Measurements from ENCODE around the gene UTRN. TPM values are rescaled to one million over a fixed set of nuclear protein-coding genes. Genes with fewer than 3 reads are reported as not detected.

The UTRN gene
- polyA plus RNA-seq, 3 donors = 21.8 to 39.9 (median 38.5) TPM

- H3K27ac ChIP-seq (ENCODE audit: low read depth, low read length) = no peak overlapping the region
- WGBS, 3 donors = 82 to 99% (median 97%) methylated on average over 4 of the region's 4 CpGs
Measured at GRCh38 chr6:144304223-144304848, 19.2 kb downstream of the UTRN start.

- no peak overlapping the region for H3K27ac ChIP-seq (ENCODE audit: low read depth, low read length)
- 22 to 83% (median 71%) methylated on average over 1 of the region's 1 CpG for WGBS, 3 donors
Measured at GRCh38 chr6:144305567-144305966, 20.4 kb downstream of the UTRN start.

- H3K27ac ChIP-seq (ENCODE audit: low read depth, low read length) = no peak overlapping the region
- 50 to 69% (median 69%) methylated on average over 3 of the region's 3 CpGs for WGBS, 3 donors
Measured at GRCh38 chr6:144305985-144306384, 20.9 kb downstream of the UTRN start.

GRCh38 chr6:144307880-144308279 lies 22.7 kb downstream of the UTRN start:
- WGBS, 3 donors = 65 to 80% (median 70%) methylated on average over 3 of the region's 3 CpGs
- no peak overlapping the region for H3K27ac ChIP-seq (ENCODE audit: low read depth, low read length)

GRCh38 chr6:144310765-144311164 lies 25.6 kb downstream of the UTRN start:
- WGBS, 3 donors = 49 to 88% (median 83%) methylated on average over 5 of the region's 5 CpGs

GRCh38 chr6:144311361-144311760 lies 26.2 kb downstream of the UTRN start:
- no peak overlapping the region for H3K27ac ChIP-seq (ENCODE audit: low read depth, low read length)
- WGBS, 3 donors = 60 to 90% (median 88%) methylated on average over 2 of the region's 2 CpGs

More at GRCh38 chr6:144310765-144311164, 25.6 kb downstream of the UTRN start:
- H3K27ac ChIP-seq (ENCODE audit: low read depth, low read length) = no peak overlapping the region

GRCh38 chr6:144314003-144314485 lies 28.9 kb downstream of the UTRN start:
- WGBS, 3 donors = 36 to 48% (median 46%) methylated on average over 5 of the region's 5 CpGs
- no peak overlapping the region for H3K27ac ChIP-seq (ENCODE audit: low read depth, low read length)

- 25 to 59% (median 50%) methylated on average over 1 of the region's 1 CpG for WGBS, 3 donors
- H3K27ac ChIP-seq (ENCODE audit: low read depth, low read length) = no peak overlapping the region
Measured at GRCh38 chr6:144314562-144314961, 29.4 kb downstream of the UTRN start.

- peak overlapping the region; percentile 40 for H3K27ac ChIP-seq (ENCODE audit: low read depth, low read length)
- 33 to 75% (median 73%) methylated on average over 16 of the region's 16 CpGs for WGBS, 3 donors
Measured at GRCh38 chr6:144315226-144315980, 30.3 kb downstream of the UTRN start.

GRCh38 chr6:144315981-144316861 lies 31.1 kb downstream of the UTRN start:
- peak overlapping the region; percentile 40 for H3K27ac ChIP-seq (ENCODE audit: low read depth, low read length)
- 71 to 94% (median 90%) methylated on average over 6 of the region's 6 CpGs for whole genome bisulfite sequencing, 3 donors

- no peak overlapping the region for H3K27ac ChIP-seq (ENCODE audit: low read depth, low read length)
Measured at GRCh38 chr6:144316862-144317195, 31.7 kb downstream of the UTRN start.

GRCh38 chr6:144317736-144318135 lies 32.6 kb downstream of the UTRN start:
- 44 to 53% (median 52%) methylated on average over 2 of the region's 2 CpGs for whole genome bisulfite sequencing, 3 donors
- no peak overlapping the region for H3K27ac ChIP-seq (ENCODE audit: low read depth, low read length)

GRCh38 chr6:144319211-144319610 lies 34.1 kb downstream of the UTRN start:
- H3K27ac ChIP-seq (ENCODE audit: low read depth, low read length) = no peak overlapping the region
- WGBS, 3 donors = 46 to 74% (median 56%) methylated on average over 4 of the region's 4 CpGs

GRCh38 chr6:144320741-144321140 lies 35.6 kb downstream of the UTRN start:
- 55 to 60% (median 59%) methylated on average over 5 of the region's 5 CpGs for WGBS, 3 donors
- H3K27ac ChIP-seq (ENCODE audit: low read depth, low read length) = no peak overlapping the region

GRCh38 chr6:144321839-144322591 lies 36.9 kb downstream of the UTRN start:
- 92 to 97% (median 95%) methylated on average over 12 of the region's 12 CpGs for WGBS, 3 donors
- H3K27ac ChIP-seq (ENCODE audit: low read depth, low read length) = no peak overlapping the region

- no peak overlapping the region for H3K27ac ChIP-seq (ENCODE audit: low read depth, low read length)
- WGBS, 3 donors = 95 to 100% (median 99%) methylated on average over 1 of the region's 1 CpG
Measured at GRCh38 chr6:144325232-144325631, 40.1 kb downstream of the UTRN start.

GRCh38 chr6:144326393-144326792 lies 41.3 kb downstream of the UTRN start:
- 75 to 94% (median 79%) methylated on average over 4 of the region's 4 CpGs for WGBS, 3 donors
- H3K27ac ChIP-seq (ENCODE audit: low read depth, low read length) = no peak overlapping the region

GRCh38 chr6:144327081-144327480 lies 41.9 kb downstream of the UTRN start:
- 42 to 47% (median 43%) methylated on average over 5 of the region's 5 CpGs for WGBS, 3 donors
- no peak overlapping the region for H3K27ac ChIP-seq (ENCODE audit: low read depth, low read length)
